GM19455 (cell line): ENCODE results near the gene ZFYVE19.

Experiments
- ATAC-seq: cut with Tn5 transposase; IDR thresholded peaks from one replicate; pipeline ENCODE4 v1.9.1; 2021; ENCODE audit not compliant: unreplicated experiment

ZFYVE19 gene, protein sequence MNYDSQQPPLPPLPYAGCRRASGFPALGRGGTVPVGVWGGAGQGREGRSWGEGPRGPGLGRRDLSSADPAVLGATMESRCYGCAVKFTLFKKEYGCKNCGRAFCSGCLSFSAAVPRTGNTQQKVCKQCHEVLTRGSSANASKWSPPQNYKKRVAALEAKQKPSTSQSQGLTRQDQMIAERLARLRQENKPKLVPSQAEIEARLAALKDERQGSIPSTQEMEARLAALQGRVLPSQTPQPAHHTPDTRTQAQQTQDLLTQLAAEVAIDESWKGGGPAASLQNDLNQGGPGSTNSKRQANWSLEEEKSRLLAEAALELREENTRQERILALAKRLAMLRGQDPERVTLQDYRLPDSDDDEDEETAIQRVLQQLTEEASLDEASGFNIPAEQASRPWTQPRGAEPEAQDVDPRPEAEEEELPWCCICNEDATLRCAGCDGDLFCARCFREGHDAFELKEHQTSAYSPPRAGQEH

DNA sequence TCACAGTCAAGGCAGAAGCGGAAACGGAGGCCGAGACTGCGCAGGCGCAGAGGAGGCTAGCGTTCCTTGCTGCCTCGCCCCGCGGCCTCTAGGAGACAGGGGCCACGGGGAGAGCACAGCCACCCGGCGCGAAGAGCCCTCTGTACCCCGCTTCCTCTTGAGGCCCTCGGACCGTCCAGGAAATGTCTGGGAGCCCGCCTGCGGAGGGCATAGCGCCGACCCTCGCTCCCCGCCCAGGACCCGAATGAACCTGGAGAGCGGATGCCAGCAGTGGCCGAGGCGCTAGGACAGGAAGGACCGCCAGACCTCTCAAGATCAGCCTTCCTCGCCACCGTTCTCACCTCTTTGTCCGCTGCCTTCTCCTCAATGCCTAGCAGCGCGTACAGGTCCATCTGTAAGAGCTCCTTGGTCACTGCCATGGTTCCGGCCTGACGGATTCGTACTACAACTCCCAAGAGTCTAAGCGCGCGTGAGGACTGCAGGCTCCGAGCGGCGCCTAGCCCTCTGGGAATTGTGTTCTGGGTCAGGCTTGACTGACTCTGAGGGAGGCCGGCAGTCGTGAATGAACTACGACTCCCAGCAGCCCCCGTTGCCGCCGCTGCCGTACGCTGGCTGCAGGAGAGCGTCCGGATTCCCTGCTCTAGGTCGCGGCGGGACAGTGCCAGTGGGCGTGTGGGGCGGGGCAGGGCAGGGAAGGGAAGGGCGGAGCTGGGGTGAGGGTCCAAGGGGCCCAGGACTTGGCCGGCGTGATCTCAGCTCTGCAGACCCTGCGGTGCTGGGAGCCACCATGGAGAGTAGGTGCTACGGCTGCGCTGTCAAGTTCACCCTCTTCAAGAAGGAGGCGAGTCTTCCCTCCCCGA is at the start of gene ZFYVE19, which contains the start of gene DNAJC17:
Gene ZFYVE19 (plus strand): TSS at position 62 of the 860 bp plus-strand sequence. CDS start 501 bp downstream, at position 563.
Gene DNAJC17 (minus strand): TSS at position 446 of the 860 bp plus-strand sequence. CDS start 27 bp downstream, at position 419.
- ATAC-seq = peak; percentile 95

DNA sequence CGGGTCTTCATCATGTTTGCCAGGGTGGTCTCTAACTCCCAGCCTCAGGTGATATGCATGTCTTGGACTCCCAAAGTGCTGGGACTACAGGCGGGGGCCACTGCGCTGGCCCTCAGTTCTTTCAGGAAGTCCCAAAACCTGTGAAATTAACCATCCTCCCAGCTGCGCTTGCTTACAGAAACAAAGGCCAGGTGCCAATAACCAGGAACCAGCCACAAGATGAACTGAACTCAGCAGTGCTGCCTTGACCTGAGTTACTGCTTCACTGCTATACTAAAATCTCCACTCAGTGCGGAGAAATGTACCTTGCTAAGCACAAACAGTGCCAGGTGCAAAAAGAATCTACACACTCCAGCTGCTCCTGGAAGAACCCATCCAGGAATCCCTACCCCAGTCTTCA is 46.9 kb upstream of the ZFYVE19 start:
- ATAC-seq = no peak

DNA sequence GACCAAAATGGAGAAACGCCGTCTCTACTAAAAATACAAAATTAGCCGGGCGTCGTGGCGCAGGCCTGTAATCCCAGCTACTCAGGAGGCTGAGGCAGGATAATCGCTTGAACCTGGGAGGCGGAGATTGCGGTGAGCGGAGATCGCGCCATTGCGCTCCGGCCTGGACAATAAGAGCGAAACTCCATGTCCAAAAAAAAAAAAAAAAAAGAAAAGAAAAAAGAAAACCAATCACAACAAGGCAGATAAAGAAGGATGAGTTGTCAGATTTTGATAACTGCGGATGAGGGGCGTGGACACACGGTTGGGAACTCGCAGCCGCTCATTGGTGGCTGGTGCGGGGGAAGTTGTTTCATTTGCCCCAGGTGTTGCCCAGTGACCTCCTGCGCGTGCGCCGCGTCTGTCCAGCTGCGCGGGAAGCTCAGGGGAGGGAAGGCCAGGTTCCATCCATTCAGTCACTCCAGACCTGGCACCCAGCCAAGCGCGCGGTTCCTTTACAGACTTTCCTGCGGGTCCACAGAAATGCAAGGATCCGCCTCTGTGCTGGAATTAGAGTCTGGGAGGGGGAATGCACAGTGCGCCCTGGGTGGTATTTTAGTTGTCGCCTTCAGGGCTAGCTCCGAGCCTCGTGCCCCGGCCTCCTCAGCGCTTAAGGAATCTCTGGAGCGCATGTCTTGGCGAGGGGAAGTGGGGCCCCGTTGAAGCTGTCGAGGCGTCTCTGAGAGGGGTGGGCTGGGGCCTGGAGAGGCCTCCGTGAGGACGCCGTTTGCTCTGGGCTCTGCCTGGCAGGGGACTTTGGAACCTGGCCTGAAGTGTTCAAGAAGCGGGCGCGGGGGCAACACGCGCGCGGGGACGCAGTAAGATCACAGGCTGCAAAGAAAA is 43.7 kb upstream of the ZFYVE19 start:
- ATAC-seq = peak; percentile 6

DNA sequence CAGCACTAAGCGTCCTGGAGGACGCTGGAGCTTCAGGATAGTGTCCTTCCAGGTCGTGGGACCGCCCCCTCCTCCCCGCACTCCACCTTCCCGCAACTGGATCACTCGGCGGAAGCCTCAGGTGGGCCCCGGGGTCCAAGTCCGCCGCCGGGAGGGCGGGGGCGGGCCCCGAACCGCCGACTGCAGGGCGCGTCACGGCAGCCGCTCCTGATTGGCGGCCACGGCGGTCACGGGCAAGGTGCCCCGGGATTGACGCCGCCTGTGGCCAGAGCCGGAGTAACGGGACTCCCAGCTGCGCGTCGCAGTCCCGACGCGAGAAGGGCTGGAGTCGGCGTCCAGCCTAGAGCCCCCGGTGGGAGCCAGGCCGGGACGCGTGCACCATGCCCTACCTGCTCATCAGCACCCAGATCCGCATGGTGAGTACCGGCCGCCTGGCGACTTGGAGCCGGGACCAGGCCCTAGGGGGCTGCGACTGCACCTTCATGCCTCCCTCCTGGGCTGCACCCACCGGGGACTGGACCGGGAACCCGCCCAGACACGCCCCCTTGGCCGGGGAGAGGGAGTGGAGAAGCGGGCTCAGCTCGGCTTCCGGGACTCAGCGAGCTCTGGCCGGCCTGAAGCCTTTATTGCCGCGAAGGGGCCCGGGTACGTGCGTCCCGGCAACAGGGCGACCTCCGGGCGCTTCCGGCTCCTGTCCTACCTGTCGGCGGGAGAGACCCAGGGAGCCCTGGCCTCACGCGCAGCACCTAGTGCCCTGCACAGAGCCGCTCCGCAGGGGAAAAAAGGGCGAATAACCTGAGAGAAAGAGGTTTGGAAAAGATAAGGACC is 42.9 kb upstream of the ZFYVE19 start, which contains the start of gene GCHFR:
Gene GCHFR (plus strand): TSS at position 268 of the 828 bp plus-strand sequence. CDS start 113 bp downstream, at position 381.
- ATAC-seq = peak; percentile 63

DNA sequence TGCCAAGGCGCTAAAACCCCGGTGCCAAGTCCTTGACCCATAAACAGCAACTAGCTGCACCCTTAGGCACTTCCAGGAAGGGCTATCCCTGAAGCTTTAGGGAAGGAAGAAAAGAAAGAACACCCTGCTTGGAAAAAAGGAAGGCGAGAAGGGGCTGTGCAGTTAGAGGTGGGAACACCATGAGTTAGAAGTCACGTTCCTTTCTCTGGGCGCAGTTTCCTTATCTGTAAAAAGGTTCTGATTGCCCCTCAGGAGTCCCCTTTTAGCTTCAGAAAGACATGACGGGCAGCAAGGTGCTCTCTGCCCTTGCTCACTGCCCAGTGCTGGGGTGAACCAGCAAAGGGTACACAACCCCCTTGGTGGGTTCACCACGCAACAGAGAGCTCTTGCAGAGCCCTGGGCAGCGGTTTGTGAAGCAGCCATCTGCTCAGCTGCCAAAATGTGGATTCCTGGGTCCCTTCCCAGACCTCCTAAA is 42.2 kb upstream of the ZFYVE19 start:
- ATAC-seq = no peak

DNA sequence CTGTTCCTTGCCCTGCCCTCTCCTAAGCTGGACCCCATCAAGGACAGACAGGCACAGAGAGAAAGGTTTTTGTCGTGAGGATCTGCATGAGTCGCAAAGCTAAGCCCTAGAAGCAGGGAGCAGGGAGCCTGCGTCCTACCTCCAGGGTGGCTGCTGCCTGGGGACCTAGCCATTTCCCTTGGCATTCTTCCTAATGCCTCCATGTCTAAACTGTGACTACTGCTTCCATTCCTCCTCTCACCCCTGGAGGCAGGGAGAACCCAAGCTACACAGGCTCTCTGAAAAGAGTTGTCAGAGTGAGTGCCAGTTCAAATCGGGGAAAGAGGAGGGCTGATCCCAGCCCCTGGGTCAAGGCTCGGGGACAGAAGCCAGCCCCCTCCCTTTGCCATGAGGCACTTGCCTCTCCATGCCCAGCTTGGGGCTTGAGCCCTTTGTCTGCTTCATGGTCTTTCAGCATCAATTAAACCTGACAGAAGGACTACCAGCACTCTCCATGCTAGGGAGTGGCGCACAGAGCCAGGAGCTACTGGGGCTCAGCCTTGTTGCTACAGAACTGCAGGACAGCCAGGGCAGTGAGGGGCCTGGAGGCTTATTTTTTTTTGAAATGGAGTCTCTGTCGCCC is 40.6 kb upstream of the ZFYVE19 start:
- ATAC-seq = no peak

DNA sequence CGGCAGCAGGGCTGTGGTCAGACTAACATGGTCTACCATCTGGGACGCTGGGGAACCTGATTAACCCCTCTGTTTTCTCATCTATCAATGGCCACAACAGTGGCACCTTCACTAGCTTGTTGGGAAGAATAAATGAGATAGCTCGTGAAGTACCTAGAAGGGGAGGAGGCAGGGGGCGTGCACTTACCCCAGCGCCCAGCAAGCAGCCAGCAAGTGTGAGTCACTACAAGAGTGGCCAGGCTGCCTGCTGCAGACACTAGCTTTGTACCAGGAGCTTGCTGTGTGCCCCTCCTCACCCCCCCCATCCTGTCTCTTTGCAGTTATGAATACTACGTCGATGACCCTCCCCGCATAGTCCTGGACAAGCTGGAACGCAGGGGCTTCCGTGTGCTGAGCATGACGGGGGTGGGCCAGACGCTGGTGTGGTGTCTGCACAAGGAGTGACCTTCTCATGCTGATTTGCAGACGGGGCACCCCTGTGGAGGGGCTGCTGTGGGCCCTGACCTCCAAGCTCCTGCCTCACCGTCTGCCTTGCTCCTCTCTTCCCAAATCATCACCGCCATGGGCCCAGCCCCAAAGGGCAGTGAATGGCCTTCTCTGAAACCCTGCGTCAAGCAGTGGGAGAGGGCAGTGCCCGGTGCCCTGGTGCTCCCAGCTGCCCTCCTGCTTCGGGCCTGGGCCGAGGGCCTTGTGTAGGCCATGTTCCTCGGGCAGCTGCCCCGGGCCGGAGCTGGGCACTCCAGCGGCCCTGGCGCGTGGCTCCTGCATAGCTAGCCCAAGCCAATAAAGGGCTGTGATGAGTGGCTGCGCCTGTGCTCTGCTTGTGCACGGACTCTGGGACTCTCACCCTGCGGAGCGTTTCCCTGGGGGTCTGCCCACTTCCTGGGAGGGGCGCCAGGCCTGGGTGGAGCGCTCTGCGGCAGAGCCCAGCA is 39.7 kb upstream of the ZFYVE19 start:
- no peak for ATAC-seq

DNA sequence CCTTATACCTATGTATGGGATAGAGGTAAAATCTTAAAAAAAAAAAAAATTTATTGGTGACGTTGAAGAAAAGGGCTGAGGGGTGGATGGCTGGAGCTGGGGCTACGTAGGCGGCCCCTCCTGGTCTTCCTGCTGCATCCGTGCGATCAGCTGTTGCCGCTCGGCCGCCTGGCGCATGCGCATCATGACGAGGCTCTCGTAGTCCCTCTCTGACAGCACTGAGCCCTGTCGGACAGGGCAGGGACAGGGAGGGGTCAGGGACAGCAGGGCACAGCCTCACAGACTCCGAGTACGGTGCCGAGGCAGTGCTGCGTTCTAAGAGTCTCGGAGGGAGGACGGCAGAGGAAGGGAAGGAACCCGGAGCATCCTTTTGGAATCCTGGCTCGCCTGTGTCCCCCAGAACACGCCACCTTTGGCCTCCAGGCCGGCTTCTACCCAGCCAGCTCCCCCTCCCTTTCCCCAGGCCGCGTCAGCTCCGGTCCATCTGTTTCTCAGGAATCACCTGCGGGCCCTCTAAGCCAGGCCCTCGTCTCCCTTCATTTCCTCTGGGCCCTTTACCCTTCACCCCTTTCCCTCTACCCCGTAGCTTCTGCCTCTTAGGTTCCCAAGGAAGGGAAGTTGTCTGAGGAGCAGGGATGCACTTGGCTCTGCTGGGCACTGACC is 38.9 kb upstream of the ZFYVE19 start:
- ATAC-seq = no peak

DNA sequence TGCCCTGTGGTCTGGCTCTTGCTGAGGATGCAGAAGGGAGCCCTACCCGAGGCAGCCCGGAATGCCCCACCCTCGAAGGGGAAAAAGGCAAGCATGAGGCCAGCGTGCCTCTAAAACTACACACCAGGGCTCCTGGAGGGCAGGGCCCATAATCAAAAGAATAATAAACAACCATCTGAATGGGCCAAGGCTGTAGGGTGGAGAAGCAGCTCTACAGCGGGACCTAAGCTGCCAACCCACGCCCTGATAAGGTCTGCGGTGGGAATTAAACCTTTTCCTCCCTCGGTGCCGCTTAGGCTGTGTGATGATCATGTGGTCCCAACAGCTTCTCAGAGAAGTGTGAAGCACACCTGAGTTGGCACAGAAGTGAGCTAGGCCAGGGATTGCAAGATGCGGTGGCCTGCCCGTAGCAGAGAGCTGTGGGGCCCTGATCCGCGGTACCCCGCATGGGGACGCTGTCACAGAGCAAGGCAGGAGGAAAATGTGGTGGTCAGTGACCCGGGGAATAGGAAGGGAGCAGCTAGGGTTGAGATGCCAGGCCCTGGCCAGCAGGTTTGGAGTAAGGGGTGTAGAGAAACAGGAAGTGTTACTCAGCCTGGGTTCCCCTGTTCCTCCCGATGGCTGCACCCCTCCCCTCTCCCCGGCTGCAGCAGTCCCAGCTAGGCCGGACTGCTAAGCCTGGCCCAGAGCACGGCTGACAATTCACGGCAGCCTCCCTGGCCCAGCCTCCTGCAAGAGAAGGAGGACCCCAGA is 38.2 kb upstream of the ZFYVE19 start:
- ATAC-seq = no peak

DNA sequence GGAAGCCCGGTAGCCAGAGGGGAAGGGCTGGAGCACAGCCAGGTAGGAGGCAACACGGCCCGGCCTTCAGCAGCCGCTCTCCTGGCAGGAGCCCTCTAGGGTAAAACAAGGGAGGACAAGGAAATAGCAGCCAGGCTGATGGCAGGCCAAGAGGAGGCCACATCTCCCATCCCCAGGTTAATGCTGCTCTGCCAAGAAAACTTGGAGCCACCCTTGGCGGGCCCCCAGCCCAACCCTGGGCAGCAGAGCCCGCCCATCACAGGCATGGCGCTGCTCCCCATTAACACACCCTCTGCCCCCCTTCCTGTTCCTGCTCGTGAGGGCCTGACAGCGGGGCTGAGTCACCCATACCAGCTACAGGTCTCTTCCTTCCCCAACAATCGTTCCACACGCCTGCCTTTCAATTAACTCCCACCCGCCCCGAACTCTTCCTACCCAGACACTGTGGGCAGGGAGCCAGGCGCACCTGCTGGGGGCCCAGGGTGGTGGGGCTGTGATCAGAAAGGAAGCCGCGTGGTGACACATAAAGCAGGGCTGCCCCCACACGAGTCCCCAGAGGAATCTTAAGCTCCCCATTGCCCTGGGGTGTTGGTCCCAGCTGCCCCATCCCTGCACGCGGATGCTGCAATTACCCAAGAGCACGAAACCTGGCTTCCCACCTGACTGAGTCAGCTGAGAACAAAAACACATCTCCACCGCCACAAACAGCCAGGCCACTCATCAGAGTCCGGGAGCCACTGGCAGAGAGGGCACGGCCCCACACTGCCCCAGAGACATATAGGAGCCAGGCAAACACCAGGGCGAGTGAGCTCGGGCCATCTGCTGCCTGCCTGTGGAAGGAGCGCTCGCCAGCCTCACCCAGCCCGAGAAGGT is 37.4 kb upstream of the ZFYVE19 start, which contains the start of gene C15orf62:
Gene C15orf62 (plus strand): TSS at position 707 of the 873 bp plus-strand sequence. CDS start 516 bp downstream, outside the sequence.
- no peak for ATAC-seq

DNA sequence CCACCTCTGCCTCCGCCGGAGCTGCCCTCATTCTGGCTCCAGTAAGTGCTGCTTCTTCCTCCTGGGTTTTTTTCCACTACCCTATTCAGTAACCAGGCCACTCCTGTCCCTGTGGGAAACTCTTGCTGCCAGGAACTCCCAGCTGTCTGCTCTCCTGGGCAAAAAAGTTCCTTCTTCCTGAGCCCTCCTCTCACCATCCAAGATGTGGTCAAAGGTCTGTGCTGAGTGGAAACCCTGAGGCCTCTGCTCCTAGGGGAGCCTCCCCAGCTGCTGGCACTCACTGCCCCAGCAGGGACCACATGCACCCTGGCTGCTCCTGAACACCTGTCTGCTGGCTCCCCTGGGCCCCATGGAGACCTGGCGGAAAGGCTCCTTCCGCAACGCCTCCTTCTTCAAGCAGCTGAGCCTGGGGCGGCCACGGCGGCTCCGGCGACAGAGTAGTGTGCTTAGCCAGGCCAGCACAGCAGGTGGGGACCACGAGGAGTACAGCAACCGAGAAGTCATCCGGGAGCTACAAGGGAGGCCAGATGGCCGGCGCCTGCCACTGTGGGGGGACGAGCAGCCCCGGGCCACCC is 36.7 kb upstream of the ZFYVE19 start:
- no peak for ATAC-seq

DNA sequence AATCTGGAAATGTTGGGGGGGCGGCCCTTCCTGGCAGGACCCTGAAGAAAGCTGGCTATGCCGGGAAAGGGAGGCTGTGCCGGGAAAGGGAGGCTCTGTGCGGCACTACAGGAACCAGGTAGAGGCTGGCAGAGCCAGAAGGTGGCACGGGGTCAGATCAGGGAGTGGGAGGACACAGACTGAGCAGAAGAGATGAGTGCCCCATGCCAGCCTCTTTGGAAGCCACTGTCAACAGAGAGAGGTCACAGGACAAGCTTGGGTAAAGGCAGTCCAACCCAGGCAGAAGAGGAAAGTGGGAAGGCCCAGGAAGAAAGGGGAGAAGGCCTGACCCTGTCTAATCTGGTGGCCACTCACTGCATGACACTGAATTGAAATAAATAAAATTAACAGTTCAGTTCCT is 35.6 kb upstream of the ZFYVE19 start:
- no peak for ATAC-seq

DNA sequence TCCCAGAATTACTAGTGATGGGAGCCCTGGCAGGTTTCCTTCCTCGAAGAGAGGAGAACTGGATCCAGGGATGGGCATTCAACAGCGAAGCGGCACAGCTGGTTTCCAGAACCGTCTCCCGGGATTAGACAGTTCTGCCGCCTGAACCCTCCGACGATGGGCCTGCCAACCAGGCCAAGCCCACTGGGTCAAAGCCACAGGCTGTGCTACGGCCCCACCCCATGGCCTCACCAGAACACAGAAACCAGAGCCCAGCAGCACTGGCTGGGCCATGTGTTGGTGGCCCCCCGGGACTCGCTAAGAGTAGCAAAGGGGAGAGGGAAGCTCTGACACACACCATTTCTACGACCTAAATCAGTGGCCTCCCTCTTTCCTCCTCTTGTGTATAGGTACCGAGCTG is 34.9 kb upstream of the ZFYVE19 start:
- no peak for ATAC-seq

DNA sequence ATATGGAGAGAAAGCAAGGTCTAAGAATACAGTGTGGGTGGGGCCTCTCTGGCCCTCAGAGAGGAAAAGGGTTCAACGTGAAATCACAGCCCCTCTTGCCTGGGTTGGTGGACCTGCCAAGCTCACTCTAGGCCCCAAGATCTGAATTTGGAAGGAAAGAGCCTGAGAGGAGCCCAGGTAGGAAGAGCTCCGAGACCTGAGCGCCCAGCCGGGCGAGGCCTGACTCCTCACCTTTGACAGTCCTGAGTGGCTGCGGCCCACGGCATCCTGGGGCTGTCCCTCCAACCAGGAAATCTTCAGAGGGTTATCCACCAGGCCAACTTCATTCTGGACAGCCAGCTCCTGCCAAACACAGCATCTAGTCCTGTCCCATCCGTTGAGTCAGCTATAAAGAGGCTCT is 33.4 kb upstream of the ZFYVE19 start:
- ATAC-seq = no peak

DNA sequence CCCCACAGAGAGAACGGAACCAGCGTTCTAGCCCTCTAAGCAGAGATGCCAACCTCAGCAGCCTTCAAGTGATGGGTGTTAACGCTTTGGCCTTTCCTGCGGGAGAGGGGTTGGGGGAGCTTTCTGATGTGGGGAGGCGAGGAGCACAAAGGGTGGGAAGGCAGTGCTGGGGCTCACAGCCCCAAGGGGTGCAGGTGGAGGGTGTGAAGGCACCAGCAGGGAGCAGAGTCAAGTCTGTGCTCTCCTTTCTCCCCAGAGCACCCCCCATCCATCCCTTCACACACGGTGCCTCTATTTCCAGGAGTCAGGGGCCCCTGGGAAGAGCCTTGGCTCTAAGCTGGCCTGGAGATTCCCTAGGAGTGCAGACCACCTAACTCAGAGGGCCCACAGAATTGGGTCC is 33.0 kb upstream of the ZFYVE19 start:
- no peak for ATAC-seq
